Gastrocnemius medialis (tissue), 4 donors: ENCODE results near the gene PPP1R14C. TPM values are rescaled to one million over a fixed set of nuclear protein-coding genes. Genes with fewer than 3 reads are reported as not detected.
"Not testable (repeated sequence)": the region's sequence is repeated elsewhere in the genome, so short reads cannot be mapped to it uniquely, and the experiment has no call there.

Source experiments
- ATAC-seq, 2 donors: fragments of 150-250 bp; one replicate each; pipeline ENCODE4 v1.9.1; 2016
- DNase-seq, 2 donors: peaks; one replicate each; pipeline ENCODE4 v3.0.0-alpha.2; 2019
- H3K27ac ChIP-seq, 4 donors: fragments of 200-600 bp; sonication (generic); 1 replicate in 1 of 4; 2 replicates in 3 of 4; pipeline ENCODE4 v1.5.1; 2016 to 2018; ENCODE audit warnings: mild to moderate bottlenecking in 2 of 4, moderate library complexity in 1 of 4
- H3K27me3 ChIP-seq, 3 donors: fragments of 200-600 bp; sonication (generic) in 2 of 3; 1 replicate in 1 of 3; 2 replicates in 2 of 3; pipeline versions ENCODE4 v1.5.1 to v1.6.0; 2016 to 2019; ENCODE audit warnings: mild to moderate bottlenecking in 1 of 3, moderate library complexity in 1 of 3
- H3K36me3 ChIP-seq, 2 donors: fragments of 200-600 bp; sonication (generic) in 1 of 2; one replicate each; pipeline ENCODE4 v1.5.1; 2017 to 2018
- H3K4me1 ChIP-seq, 2 donors: fragments of 200-600 bp; sonication (generic) in 1 of 2; one replicate each; pipeline ENCODE4 v1.5.1; 2016 to 2017; ENCODE audit warnings: mild to moderate bottlenecking in 2 of 2
- H3K4me3 ChIP-seq, 4 donors: fragments of 200-600 bp; sonication (generic) in 3 of 4; 1 replicate in 1 of 4; 2 replicates in 3 of 4; pipeline ENCODE4 v1.5.1; 2016 to 2019; ENCODE audit warnings: mild to moderate bottlenecking in 2 of 4
- H3K9me3 ChIP-seq, 3 donors: fragments of 200-600 bp; sonication (generic) in 2 of 3; 1 replicate in 1 of 3; 2 replicates in 2 of 3; pipeline ENCODE4 v1.5.1; 2016 to 2019
- CTCF ChIP-seq, 5 experiments: fragments of 450-650 bp in 3 of 5; fragments of 200-600 bp in 2 of 5; sonication (generic) in 2 of 5; IDR thresholded peaks in 4 of 5; conservative IDR thresholded peaks in 1 of 5; 1 replicate in 4 of 5; 2 replicates in 1 of 5; pipeline ENCODE4 v1.5.1; 2016 to 2019; ENCODE audit warnings: antibody characterized with exemption in 5 of 5, mild to moderate bottlenecking in 3 of 5, moderate library complexity in 3 of 5
- POLR2A ChIP-seq, 2 donors: fragments of 450-650 bp; IDR thresholded peaks; one replicate each; pipeline ENCODE4 v1.6.1; 2017; ENCODE audit warnings: antibody characterized with exemption in 2 of 2, mild to moderate bottlenecking in 2 of 2, moderate library complexity in 2 of 2
- in situ Hi-C, 4 donors: fragments of 200-750 bp; cut with MboI; loops; one replicate each; pipeline versions ENCODE4 v1.15.0 to v1.8.0; 2017; ENCODE audit warnings: low sequenced_read_pairs in 4 of 4
- intact Hi-C: fragments of 100-400 bp; cut with DNase I; formaldehyde crosslinking; loops from one replicate; pipeline ENCODE4 v1.15.1; 2023; ENCODE audit warnings: low total_unique reads
- total RNA-seq, 4 donors: library from RNA; depleted of rRNA; stranded (reverse); fragments of >200 nt; gene quantifications; one replicate each; pipeline versions ENCODE4 v1.1.0 to v1.2.3, GENCODE V29; 2016

PPP1R14C gene
- total RNA-seq, 4 donors from 2014 or later = 14.9 to 37.0 (median 21.7) TPM

- intact Hi-C loops (no loop called here), in situ Hi-C loops (no loop called here)
- TF ChIP-seq CTCF (IDR thresholded peaks at IDR 0.05 in 4 of 5, conservative IDR thresholded peaks at IDR 0.05 in 1 of 5) (no peak), POLR2A (IDR thresholded peaks at IDR 0.05) (no peak)
- H3K36me3 ChIP-seq = no peaks in the 10 kb centered on the region
- no peak overlapping the region for H3K27ac ChIP-seq
- peaks cover 21 to 34% of the 10 kb centered on the region in 2 donors for H3K4me1 ChIP-seq
- DNase-seq = no peak
- H3K4me3 ChIP-seq = no peak overlapping the region
- H3K9me3 ChIP-seq = no peaks in the 10 kb centered on the region
- no peaks in the 10 kb centered on the region for H3K27me3 ChIP-seq
- ATAC-seq = no peak
Observed at GRCh38 chr6:150179030-150179429, 36.2 kb downstream of the PPP1R14C start.

- in situ Hi-C loops, DNase-seq, H3K36me3 ChIP-seq, H3K4me3 ChIP-seq, ATAC-seq, H3K9me3 ChIP-seq, H3K27ac ChIP-seq, H3K27me3 ChIP-seq, intact Hi-C loops: not testable (repeated sequence)
- H3K4me1 ChIP-seq = peaks cover 20 to 28% of the 10 kb centered on the region in 2 donors
Observed at GRCh38 chr6:150179907-150180424, 37.1 kb downstream of the PPP1R14C start.

- ATAC-seq = no peak
- no peaks in the 10 kb centered on the region for H3K9me3 ChIP-seq
- TF ChIP-seq POLR2A (IDR thresholded peaks at IDR 0.05) (no peak), CTCF (IDR thresholded peaks at IDR 0.05 in 4 of 5, conservative IDR thresholded peaks at IDR 0.05 in 1 of 5) (no peak)
- DNase-seq = no peak
- in situ Hi-C loops = no loop called here
- H3K4me3 ChIP-seq = no peak overlapping the region
- no peak overlapping the region for H3K27ac ChIP-seq
- intact Hi-C loops = no loop called here
- H3K4me1 ChIP-seq = peaks cover 14 to 22% of the 10 kb centered on the region in 2 donors
- H3K36me3 ChIP-seq = no peaks in the 10 kb centered on the region
- no peaks in the 10 kb centered on the region for H3K27me3 ChIP-seq
Observed at GRCh38 chr6:150180517-150180916, 37.7 kb downstream of the PPP1R14C start.

- Histone ChIP-seq H3K27me3 (no peaks in the 10 kb centered on the region), H3K27ac (no peak overlapping the region), H3K4me1 (peaks cover 0 to 5% of the 10 kb centered on the region in 2 donors), H3K36me3 (no peaks in the 10 kb centered on the region), H3K9me3 (no peaks in the 10 kb centered on the region), H3K4me3 (no peak overlapping the region)
- no peak for ATAC-seq
- no peak for TF ChIP-seq CTCF (IDR thresholded peaks at IDR 0.05 in 4 of 5, conservative IDR thresholded peaks at IDR 0.05 in 1 of 5)
- in situ Hi-C loops = no loop called here
- intact Hi-C loops = no loop called here
- no peak for DNase-seq
Observed at GRCh38 chr6:150182460-150183078, 39.7 kb downstream of the PPP1R14C start.

GRCh38 chr6:150183105-150183504 is 40.3 kb downstream of the PPP1R14C start:
- intact Hi-C loops (no loop called here), in situ Hi-C loops (no loop called here)
- H3K4me1 ChIP-seq = peaks cover 0 to 2% of the 10 kb centered on the region in 2 donors
- no peaks in the 10 kb centered on the region for H3K9me3 ChIP-seq
- H3K4me3 ChIP-seq = no peak overlapping the region
- no peaks in the 10 kb centered on the region for H3K36me3 ChIP-seq
- no peak for TF ChIP-seq CTCF (IDR thresholded peaks at IDR 0.05 in 4 of 5, conservative IDR thresholded peaks at IDR 0.05 in 1 of 5)
- TF ChIP-seq POLR2A (IDR thresholded peaks at IDR 0.05) = no peak
- no peaks in the 10 kb centered on the region for H3K27me3 ChIP-seq
- H3K27ac ChIP-seq = no peak overlapping the region
- DNase-seq (no peak), ATAC-seq (no peak)
